Neural cell (in vitro differentiated cells): ENCODE measurements around the gene ZAP70. TPM values are rescaled to one million over a fixed set of nuclear protein-coding genes. Genes with fewer than 3 reads are reported as not detected.

Source experiments
- H2AFZ ChIP-seq: fragments of 200-600, 300-800 bp; sonication (generic), shearing (Covaris generic); 2 replicates; pipeline ENCODE4 v1.6.0; 2014; ENCODE audit warnings: low read depth, mild to moderate bottlenecking, antibody characterized with exemption, low read length, moderate library complexity
- H3F3A ChIP-seq: fragments of 200-600 bp; shearing (Covaris generic); 2 replicates; pipeline ENCODE4 v1.6.1; 2016; ENCODE audit warnings: mild to moderate bottlenecking, moderate library complexity, mixed read lengths, antibody characterized with exemption, low read length; ENCODE audit not compliant: insufficient read depth, poor library complexity, severe bottlenecking
- H3K27ac ChIP-seq: fragments of 200-600, 300-800 bp; sonication (generic), shearing (Covaris generic); 2 replicates; pipeline ENCODE4 v1.5.1; 2014; ENCODE audit warnings: mild to moderate bottlenecking, low read length, moderate library complexity
- H3K27me3 ChIP-seq: fragments of 300-800, 200-600 bp; sonication (generic), shearing (Covaris generic); 2 replicates; pipeline ENCODE4 v1.6.0; 2014; ENCODE audit warnings: mild to moderate bottlenecking, low read depth, low read length, moderate library complexity; ENCODE audit not compliant: insufficient read depth
- H3K36me3 ChIP-seq: fragments of 300-800, 200-600 bp; sonication (generic), shearing (Covaris generic); 2 replicates; pipeline ENCODE4 v1.5.1; 2014; ENCODE audit warnings: mild to moderate bottlenecking, antibody characterized with exemption, low read length, moderate library complexity; ENCODE audit not compliant: insufficient read depth
- H3K4me2 ChIP-seq: fragments of 300-800, 200-600 bp; sonication (generic), shearing (Covaris generic); 2 replicates; pipeline ENCODE4 v1.6.0; 2014; ENCODE audit warnings: mild to moderate bottlenecking, low read length
- H3K4me3 ChIP-seq: fragments of 300-800, 200-600 bp; sonication (generic), shearing (Covaris generic); 2 replicates; pipeline ENCODE4 v1.5.1; 2014; ENCODE audit warnings: mild to moderate bottlenecking, low read length, moderate library complexity
- H3K79me2 ChIP-seq: fragments of 200-600 bp; shearing (Covaris generic); replicated peaks from 2 replicates; pipeline ENCODE4 v1.6.0; 2014; ENCODE audit warnings: mild to moderate bottlenecking, low read length, moderate library complexity; ENCODE audit not compliant: insufficient read depth
- H3K9ac ChIP-seq: fragments of 300-800, 200-600 bp; sonication (generic), shearing (Covaris generic); 2 replicates; pipeline ENCODE4 v1.6.1; 2016; ENCODE audit warnings: mild to moderate bottlenecking, low read length, mixed read lengths
- H3K9me2 ChIP-seq: fragments of 200-600 bp; shearing (Covaris generic); 2 replicates; pipeline ENCODE4 v1.6.1; 2016; ENCODE audit warnings: mild to moderate bottlenecking, low read length, mixed read lengths; ENCODE audit not compliant: insufficient read depth
- H3K9me3 ChIP-seq: fragments of 200-600, 300-800 bp; sonication (generic), shearing (Covaris generic); 2 replicates; pipeline ENCODE4 v1.6.1; 2016; ENCODE audit warnings: mild to moderate bottlenecking, mixed run types, low read length, moderate library complexity, mixed read lengths
- H4K20me1 ChIP-seq: fragments of 200-600 bp; shearing (Covaris generic); 2 replicates; pipeline ENCODE4 v1.6.1; 2016; ENCODE audit warnings: mild to moderate bottlenecking, mixed run types; ENCODE audit not compliant: insufficient read depth
- CTCF ChIP-seq: fragments of 450-650 bp; IDR thresholded peaks from 2 replicates; pipeline ENCODE4 v1.5.1; 2014; ENCODE audit warnings: antibody characterized with exemption, mild to moderate bottlenecking, moderate library complexity; ENCODE audit not compliant: poor library complexity, severe bottlenecking
- EP300 ChIP-seq: fragments of 450-650 bp; conservative IDR thresholded peaks from 2 replicates; pipeline ENCODE4 v1.6.1; 2014; ENCODE audit warnings: antibody characterized with exemption, mild to moderate bottlenecking, moderate library complexity; ENCODE audit not compliant: poor library complexity, severe bottlenecking
- EZH2 ChIP-seq: fragments of 200-600, 300-800 bp; shearing (Covaris generic), sonication (generic); IDR thresholded peaks from 2 replicates; pipeline ENCODE4 v1.6.1; 2014; ENCODE audit warnings: antibody characterized with exemption, low read length, borderline replicate concordance, mild to moderate bottlenecking; ENCODE audit not compliant: insufficient read depth, poor library complexity, severe bottlenecking
- MXI1 ChIP-seq: fragments of 450-650 bp; conservative IDR thresholded peaks from 2 replicates; pipeline ENCODE4 v1.6.1; 2014; ENCODE audit warnings: antibody characterized with exemption, mild to moderate bottlenecking; ENCODE audit not compliant: poor library complexity, severe bottlenecking
- POLR2AphosphoS5 ChIP-seq: IDR thresholded peaks from 2 replicates; pipeline ENCODE4 v1.6.1; 2012
- RAD21 ChIP-seq: fragments of 450-650 bp; conservative IDR thresholded peaks from 2 replicates; pipeline ENCODE4 v1.6.1; 2014; ENCODE audit warnings: antibody characterized with exemption, mild to moderate bottlenecking, moderate library complexity
- REST ChIP-seq: IDR thresholded peaks from 2 replicates; pipeline ENCODE4 v1.6.1; 2012; ENCODE audit warnings: borderline replicate concordance
- SMC3 ChIP-seq: fragments of 450-650 bp; conservative IDR thresholded peaks from 2 replicates; pipeline ENCODE4 v1.6.1; 2014; ENCODE audit warnings: antibody characterized with exemption, mild to moderate bottlenecking, moderate library complexity; ENCODE audit not compliant: poor library complexity
- TAF1 ChIP-seq: IDR thresholded peaks from 2 replicates; pipeline ENCODE4 v1.6.1; 2012; ENCODE audit warnings: low read depth
- polyA minus RNA-seq: library from RNA; depleted of rRNA, polyadenylated mRNA; stranded (reverse); fragments of >200 nt; gene quantifications from 2 replicates; pipeline ENCODE4 v1.2.3, GENCODE V29; 2014
- polyA plus RNA-seq: library from polyadenylated mRNA; depleted of rRNA; stranded (reverse); fragments of >200 nt; gene quantifications from 2 replicates; pipeline ENCODE4 v1.2.3, GENCODE V29; 2014

Gene ZAP70
- polyA plus RNA-seq (0.59 TPM in 1 of 2 replicates, not detected in the other), polyA minus RNA-seq (not detected in 2 replicates)

GRCh38 chr2:97713296-97714083 is at the start of gene ZAP70:
ZAP70 (plus strand) TSS chr2:97713576; CDS start chr2:97724037, 10,461 bp downstream.
- no peaks in the 10 kb centered on the region for H3K79me2 ChIP-seq
- H3K9ac ChIP-seq = no peak within 1 kb of the TSS
- H4K20me1 ChIP-seq = no peaks in the 10 kb centered on the region
- H3K27ac ChIP-seq = no peak within 1 kb of the TSS
- no peaks in the 10 kb centered on the region for H3K36me3 ChIP-seq
- TF ChIP-seq POLR2AphosphoS5 (no peak), MXI1 (no peak), RAD21 (no peak), SMC3 (no peak), CTCF (no peak), TAF1 (no peak), REST (no peak), EZH2 (no peak), EP300 (no peak)
- no peaks in the 10 kb centered on the region for H3K27me3 ChIP-seq
- H2AFZ ChIP-seq = no peak within 1 kb of the TSS
- H3K9me3 ChIP-seq = no peaks in the 10 kb centered on the region
- no peak within 1 kb of the TSS for H3K4me2 ChIP-seq
- H3K4me3 ChIP-seq = no peak within 1 kb of the TSS
- H3K9me2 ChIP-seq = no peaks in the 10 kb centered on the region
- H3F3A ChIP-seq = no peaks in the 10 kb centered on the region

GRCh38 chr2:97663626-97663961 is 49.8 kb upstream of the ZAP70 start:
- Histone ChIP-seq H3K79me2 (peaks cover 20% of the 10 kb centered on the region), H4K20me1 (no peaks in the 10 kb centered on the region), H3K9me3 (no peaks in the 10 kb centered on the region), H3K4me2 (no peak overlapping the region), H3K9ac (peak overlapping the region; percentile 91), H3F3A (no peaks in the 10 kb centered on the region), H2AFZ (peak overlapping the region; percentile 15), H3K9me2 (no peaks in the 10 kb centered on the region), H3K27ac (peak overlapping the region; percentile 94), H3K4me3 (peak overlapping the region; percentile 95), H3K36me3 (no peaks in the 10 kb centered on the region), H3K27me3 (no peaks in the 10 kb centered on the region)
- TF ChIP-seq CTCF = no peak
- TF ChIP-seq POLR2AphosphoS5 = no peak
- TF ChIP-seq TAF1 = no peak
- no peak for TF ChIP-seq EZH2
- no peak for TF ChIP-seq RAD21
- TF ChIP-seq MXI1 = no peak
- TF ChIP-seq REST = no peak
- TF ChIP-seq EP300 = no peak
- no peak for TF ChIP-seq SMC3
